T-helper 1 cell treated with Interleukin-12 subunit alpha and Interleukin-12 subunit beta and Interleukin-4 antibody, amounts not matched to agents 30 μg/mL and 1 μg/mL, for 36 hours (primary cell): ENCODE results near the gene GXYLT2.

Experiments used
- H3K27ac Mint-ChIP-seq: one replicate; pipeline ENCODE4 v1.8.0; 2021; ENCODE audit warnings: mild to moderate bottlenecking, mixed read lengths
- H3K27me3 Mint-ChIP-seq: one replicate; pipeline ENCODE4 v1.8.0; 2021; ENCODE audit warnings: low read depth, mixed read lengths
- H3K36me3 Mint-ChIP-seq: one replicate; pipeline ENCODE4 v1.8.0; 2021; ENCODE audit warnings: low read depth, mixed read lengths
- H3K4me1 Mint-ChIP-seq: one replicate; pipeline ENCODE4 v1.8.0; 2021; ENCODE audit warnings: low read depth, mixed read lengths
- H3K4me3 Mint-ChIP-seq: one replicate; pipeline ENCODE4 v1.8.0; 2021; ENCODE audit warnings: mild to moderate bottlenecking, moderate library complexity, mixed read lengths
- H3K9me3 Mint-ChIP-seq: one replicate; pipeline ENCODE4 v1.8.0; 2021; ENCODE audit warnings: mixed read lengths

GXYLT2 gene

DNA sequence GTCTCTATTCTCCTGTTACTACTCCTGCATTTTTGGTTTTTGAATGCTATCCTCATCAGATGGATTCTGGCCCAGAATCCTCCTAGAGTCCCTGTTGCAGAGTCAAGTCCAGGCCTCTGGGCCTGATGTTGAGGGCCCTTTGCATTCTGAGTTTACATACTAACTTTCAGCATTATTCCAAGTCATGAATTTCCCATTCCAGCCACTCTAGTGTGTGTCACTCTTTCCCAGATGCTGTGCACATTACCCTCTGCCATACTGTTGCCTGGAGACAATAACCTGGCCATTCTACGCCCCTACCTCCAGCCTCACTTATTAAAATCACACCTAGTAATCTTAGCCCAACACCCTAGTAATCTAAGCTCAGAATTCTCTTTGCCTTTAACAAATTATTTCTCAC lies 53.4 kb downstream of the GXYLT2 start:
- Mint-ChIP-seq H3K9me3 (no peaks in the 10 kb centered on the region), H3K4me1 (peaks cover 7% of the 10 kb centered on the region), H3K27ac (no peak overlapping the region), H3K27me3 (peaks cover 6% of the 10 kb centered on the region), H3K36me3 (no peaks in the 10 kb centered on the region), H3K4me3 (no peak overlapping the region)

DNA sequence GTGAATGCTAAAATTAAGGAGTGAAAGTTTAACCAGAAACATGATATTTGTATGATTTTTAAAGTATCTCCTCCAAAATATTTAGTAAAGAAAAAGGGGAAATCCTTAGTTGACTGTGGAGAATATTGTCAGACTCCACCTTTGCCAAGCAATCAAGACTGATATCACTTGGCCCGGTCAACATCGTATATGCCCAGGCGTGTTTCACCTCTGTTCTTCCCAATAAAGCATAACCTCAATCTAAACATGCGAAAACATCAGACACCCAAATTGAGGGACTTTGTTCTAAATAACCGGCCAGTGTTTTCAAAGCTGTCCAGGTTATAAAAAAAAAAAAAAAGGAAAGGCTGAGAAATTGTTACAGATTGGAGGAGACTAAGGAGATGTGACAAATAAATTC lies 54.6 kb downstream of the GXYLT2 start:
- no peak overlapping the region for H3K4me3 Mint-ChIP-seq
- no peak overlapping the region for H3K27ac Mint-ChIP-seq
- no peaks in the 10 kb centered on the region for H3K9me3 Mint-ChIP-seq

GRCh38 chr3:72944696-72945095 lies 56.9 kb downstream of the GXYLT2 start:
- peaks cover 7% of the 10 kb centered on the region for H3K4me1 Mint-ChIP-seq
- H3K4me3 Mint-ChIP-seq = no peak overlapping the region
- no peaks in the 10 kb centered on the region for H3K36me3 Mint-ChIP-seq
- no peaks in the 10 kb centered on the region for H3K9me3 Mint-ChIP-seq
- H3K27ac Mint-ChIP-seq = no peak overlapping the region
- peaks cover 4% of the 10 kb centered on the region for H3K27me3 Mint-ChIP-seq

More for the DNA sequence above, 54.6 kb downstream of the GXYLT2 start:
- peaks cover 7% of the 10 kb centered on the region for H3K4me1 Mint-ChIP-seq
- peaks cover 4% of the 10 kb centered on the region for H3K27me3 Mint-ChIP-seq
- no peaks in the 10 kb centered on the region for H3K36me3 Mint-ChIP-seq

DNA sequence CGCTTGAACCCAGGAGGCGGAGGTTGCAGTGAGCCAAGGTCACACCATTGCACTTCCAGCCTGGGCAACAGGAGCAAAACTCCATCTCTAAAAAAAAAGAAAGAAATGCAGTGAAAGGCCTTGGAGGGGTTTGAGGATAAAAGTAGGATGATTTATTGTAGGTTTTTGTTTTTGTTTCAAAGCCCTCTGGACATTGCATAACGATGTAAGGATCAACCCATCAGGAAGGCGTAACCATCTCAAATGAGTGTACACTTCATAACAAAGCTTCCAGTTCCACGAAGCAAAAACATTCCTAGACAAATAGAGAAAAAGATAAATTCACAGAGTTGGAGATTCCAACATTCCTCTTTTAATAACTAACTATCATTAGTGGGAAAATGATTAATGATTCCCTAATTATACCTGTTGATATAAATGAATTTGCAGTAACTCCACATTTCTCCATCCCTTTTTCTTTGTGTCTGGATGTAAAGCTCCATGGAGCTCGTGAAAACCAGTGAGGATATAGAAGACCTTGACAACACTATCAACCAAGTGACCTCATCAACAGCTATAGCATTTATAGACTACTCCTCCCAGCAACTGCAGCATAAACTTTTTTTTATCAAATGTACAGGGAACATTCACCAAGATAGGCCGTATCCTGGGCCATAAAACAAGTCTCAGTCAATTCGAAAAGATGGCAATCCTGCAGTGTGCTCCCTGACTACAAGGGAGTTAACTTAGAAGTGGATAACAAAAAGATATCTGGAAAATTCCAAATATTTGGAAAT lies 60.1 kb downstream of the GXYLT2 start:
- no peak overlapping the region for H3K27ac Mint-ChIP-seq
- peaks cover 4% of the 10 kb centered on the region for H3K27me3 Mint-ChIP-seq
- no peak overlapping the region for H3K4me3 Mint-ChIP-seq
- H3K36me3 Mint-ChIP-seq = no peaks in the 10 kb centered on the region
- peaks cover 14% of the 10 kb centered on the region for H3K4me1 Mint-ChIP-seq
- H3K9me3 Mint-ChIP-seq = no peaks in the 10 kb centered on the region

DNA sequence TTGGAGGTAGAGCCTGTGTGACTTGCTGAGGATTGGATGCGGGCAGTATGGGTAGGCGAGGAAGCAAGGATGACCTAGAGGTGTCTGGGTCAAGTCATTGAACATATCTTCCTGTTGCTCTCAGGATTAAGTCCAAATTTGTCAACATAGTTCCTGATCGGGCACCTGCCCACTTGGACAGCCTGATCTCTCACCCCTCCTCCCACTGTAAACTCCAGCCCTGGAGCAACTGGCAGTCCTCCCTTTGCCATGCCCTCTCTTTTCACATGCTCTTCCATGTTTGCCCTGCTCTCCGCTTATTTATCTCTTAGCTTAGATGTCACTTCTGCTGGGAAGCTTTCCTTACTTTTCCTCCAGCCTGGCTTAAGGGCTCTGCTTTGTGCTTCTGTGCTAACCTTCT lies 61.2 kb downstream of the GXYLT2 start:
- H3K27ac Mint-ChIP-seq = no peak overlapping the region
- no peaks in the 10 kb centered on the region for H3K27me3 Mint-ChIP-seq
- no peak overlapping the region for H3K4me3 Mint-ChIP-seq
- no peaks in the 10 kb centered on the region for H3K36me3 Mint-ChIP-seq
- H3K4me1 Mint-ChIP-seq = peaks cover 14% of the 10 kb centered on the region
- H3K9me3 Mint-ChIP-seq = no peaks in the 10 kb centered on the region

GRCh38 chr3:72950372-72950771 lies 62.5 kb downstream of the GXYLT2 start:
- H3K27ac Mint-ChIP-seq = no peak overlapping the region
- no peaks in the 10 kb centered on the region for H3K36me3 Mint-ChIP-seq
- no peaks in the 10 kb centered on the region for H3K27me3 Mint-ChIP-seq
- no peak overlapping the region for H3K4me3 Mint-ChIP-seq
- H3K4me1 Mint-ChIP-seq = peaks cover 12% of the 10 kb centered on the region
- H3K9me3 Mint-ChIP-seq = no peaks in the 10 kb centered on the region

GRCh38 chr3:72950801-72951200 lies 63.0 kb downstream of the GXYLT2 start:
- Mint-ChIP-seq H3K9me3 (no peaks in the 10 kb centered on the region), H3K27me3 (peaks cover 2% of the 10 kb centered on the region), H3K36me3 (no peaks in the 10 kb centered on the region), H3K4me1 (peaks cover 8% of the 10 kb centered on the region), H3K27ac (no peak overlapping the region), H3K4me3 (no peak overlapping the region)

GRCh38 chr3:72951259-72951722 lies 63.4 kb downstream of the GXYLT2 start:
- Mint-ChIP-seq H3K27me3 (peaks cover 7% of the 10 kb centered on the region), H3K4me3 (no peak overlapping the region), H3K4me1 (peaks cover 7% of the 10 kb centered on the region), H3K36me3 (no peaks in the 10 kb centered on the region), H3K9me3 (no peaks in the 10 kb centered on the region), H3K27ac (no peak overlapping the region)

GRCh38 chr3:72953325-72953956 lies 65.6 kb downstream of the GXYLT2 start:
- Mint-ChIP-seq H3K27me3 (peaks cover 7% of the 10 kb centered on the region), H3K4me1 (peaks cover 11% of the 10 kb centered on the region), H3K9me3 (no peaks in the 10 kb centered on the region), H3K36me3 (no peaks in the 10 kb centered on the region), H3K27ac (no peak overlapping the region), H3K4me3 (no peak overlapping the region)

DNA sequence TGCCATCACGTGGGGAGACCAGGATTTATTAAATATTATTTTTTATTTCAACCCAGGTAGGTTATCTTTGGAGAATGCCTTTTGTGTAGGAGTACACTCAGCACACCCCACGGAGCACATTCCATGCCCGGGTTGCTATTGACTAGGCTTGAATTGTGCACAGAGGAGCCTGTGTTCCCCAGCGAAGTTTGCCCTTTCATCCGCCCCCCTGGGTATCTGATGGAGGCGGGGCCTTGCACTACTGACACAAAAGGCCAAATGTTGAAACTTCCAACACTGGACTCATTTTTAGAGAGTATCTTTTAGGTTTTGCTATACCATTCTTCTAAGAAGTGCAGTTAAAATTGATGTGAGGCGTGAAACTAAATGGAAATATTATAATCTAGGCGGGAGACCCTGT lies 69.5 kb downstream of the GXYLT2 start:
- Mint-ChIP-seq H3K36me3 (no peaks in the 10 kb centered on the region), H3K27ac (no peak overlapping the region)

GRCh38 chr3:72959336-72959735 lies 71.5 kb downstream of the GXYLT2 start:
- Mint-ChIP-seq H3K36me3 (no peaks in the 10 kb centered on the region), H3K4me1 (peaks cover 15% of the 10 kb centered on the region), H3K27ac (no peak overlapping the region), H3K27me3 (peaks cover 13% of the 10 kb centered on the region), H3K9me3 (no peaks in the 10 kb centered on the region), H3K4me3 (no peak overlapping the region)

More for the DNA sequence above, 69.5 kb downstream of the GXYLT2 start:
- H3K9me3 Mint-ChIP-seq = no peaks in the 10 kb centered on the region
- peaks cover 13% of the 10 kb centered on the region for H3K27me3 Mint-ChIP-seq
- H3K4me3 Mint-ChIP-seq = no peak overlapping the region
- peaks cover 12% of the 10 kb centered on the region for H3K4me1 Mint-ChIP-seq

- no peaks in the 10 kb centered on the region for H3K9me3 Mint-ChIP-seq
- H3K27me3 Mint-ChIP-seq = peaks cover 9% of the 10 kb centered on the region
- H3K36me3 Mint-ChIP-seq = no peaks in the 10 kb centered on the region
- H3K27ac Mint-ChIP-seq = no peak overlapping the region
- H3K4me3 Mint-ChIP-seq = no peak overlapping the region
- peaks cover 29% of the 10 kb centered on the region for H3K4me1 Mint-ChIP-seq
Measured at GRCh38 chr3:72960812-72961518, 73.1 kb downstream of the GXYLT2 start.

- Mint-ChIP-seq H3K4me3 (no peak overlapping the region), H3K4me1 (peaks cover 30% of the 10 kb centered on the region), H3K27me3 (peaks cover 6% of the 10 kb centered on the region), H3K9me3 (no peaks in the 10 kb centered on the region), H3K27ac (no peak overlapping the region), H3K36me3 (no peaks in the 10 kb centered on the region)
Measured at GRCh38 chr3:72961752-72962151, 73.9 kb downstream of the GXYLT2 start.

DNA sequence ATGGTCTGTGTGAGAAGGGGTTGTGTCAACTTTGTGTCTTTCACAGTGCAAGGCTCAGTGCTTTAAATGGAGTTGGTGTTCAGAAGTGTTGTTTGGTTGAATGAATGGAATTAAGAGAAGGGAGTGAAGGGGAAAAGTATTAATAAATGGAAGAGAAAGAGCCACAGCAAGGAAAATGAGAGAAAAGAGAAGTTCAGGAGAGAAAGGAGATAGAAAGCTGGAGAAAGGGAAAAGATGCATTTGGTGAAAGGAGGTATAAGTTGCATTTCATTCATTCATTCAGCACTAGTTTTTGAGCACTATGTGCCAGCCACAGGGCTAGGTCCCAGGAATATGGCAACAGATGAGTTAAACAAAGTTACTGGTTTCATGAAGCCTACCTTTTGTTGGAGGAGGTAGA lies 74.5 kb downstream of the GXYLT2 start:
- peaks cover 6% of the 10 kb centered on the region for H3K27me3 Mint-ChIP-seq
- no peak overlapping the region for H3K27ac Mint-ChIP-seq
- H3K4me3 Mint-ChIP-seq = no peak overlapping the region
- no peaks in the 10 kb centered on the region for H3K36me3 Mint-ChIP-seq
- H3K4me1 Mint-ChIP-seq = peaks cover 30% of the 10 kb centered on the region
- no peaks in the 10 kb centered on the region for H3K9me3 Mint-ChIP-seq

GRCh38 chr3:72964633-72965032 lies 76.8 kb downstream of the GXYLT2 start:
- no peaks in the 10 kb centered on the region for H3K9me3 Mint-ChIP-seq
- peaks cover 35% of the 10 kb centered on the region for H3K4me1 Mint-ChIP-seq

More at GRCh38 chr3:72964633-72965032, 76.8 kb downstream of the GXYLT2 start:
- H3K36me3 Mint-ChIP-seq = no peaks in the 10 kb centered on the region
- H3K27ac Mint-ChIP-seq = no peak overlapping the region
- no peak overlapping the region for H3K4me3 Mint-ChIP-seq
- peaks cover 6% of the 10 kb centered on the region for H3K27me3 Mint-ChIP-seq
